Peyer's patch (tissue), 4 donors: ENCODE data around the gene NHLH2.

Experiments used
- POLR2A ChIP-seq, 2 donors: fragments of 450-650 bp; IDR thresholded peaks; one replicate each; pipeline ENCODE4 v1.5.1; 2017; ENCODE audit warnings: antibody characterized with exemption in 2 of 2, mild to moderate bottlenecking in 2 of 2, moderate library complexity in 2 of 2
- TF ChIP-seq, protein P1 (sequence below), 6 experiments: fragments of 450-650 bp in 4 of 6; fragments of 200-600 bp in 2 of 6; sonication (generic) in 1 of 6; IDR thresholded peaks; one replicate each; pipeline ENCODE4 v1.5.1; 2017 to 2019; ENCODE audit warnings: antibody characterized with exemption in 6 of 6, mild to moderate bottlenecking in 3 of 6, moderate library complexity in 1 of 6

- TF ChIP-seq, protein P1, sequence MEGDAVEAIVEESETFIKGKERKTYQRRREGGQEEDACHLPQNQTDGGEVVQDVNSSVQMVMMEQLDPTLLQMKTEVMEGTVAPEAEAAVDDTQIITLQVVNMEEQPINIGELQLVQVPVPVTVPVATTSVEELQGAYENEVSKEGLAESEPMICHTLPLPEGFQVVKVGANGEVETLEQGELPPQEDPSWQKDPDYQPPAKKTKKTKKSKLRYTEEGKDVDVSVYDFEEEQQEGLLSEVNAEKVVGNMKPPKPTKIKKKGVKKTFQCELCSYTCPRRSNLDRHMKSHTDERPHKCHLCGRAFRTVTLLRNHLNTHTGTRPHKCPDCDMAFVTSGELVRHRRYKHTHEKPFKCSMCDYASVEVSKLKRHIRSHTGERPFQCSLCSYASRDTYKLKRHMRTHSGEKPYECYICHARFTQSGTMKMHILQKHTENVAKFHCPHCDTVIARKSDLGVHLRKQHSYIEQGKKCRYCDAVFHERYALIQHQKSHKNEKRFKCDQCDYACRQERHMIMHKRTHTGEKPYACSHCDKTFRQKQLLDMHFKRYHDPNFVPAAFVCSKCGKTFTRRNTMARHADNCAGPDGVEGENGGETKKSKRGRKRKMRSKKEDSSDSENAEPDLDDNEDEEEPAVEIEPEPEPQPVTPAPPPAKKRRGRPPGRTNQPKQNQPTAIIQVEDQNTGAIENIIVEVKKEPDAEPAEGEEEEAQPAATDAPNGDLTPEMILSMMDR (IDR thresholded peaks at IDR 0.05) = no peak
- no peak for TF ChIP-seq POLR2A (IDR thresholded peaks at IDR 0.05)
Measured at GRCh38 chr1:115811140-115811828, 29.6 kb downstream of the NHLH2 start.
